BE2C (cell line): ENCODE data around the gene GATA6.

Source experiments
- DNase-seq: peaks from one replicate; pipeline ENCODE4 v3.0.0-alpha.2; 2020
- H3K27me3 ChIP-seq: fragments of 250-450 bp; sonication (Bioruptor Pico); 2 replicates; pipeline ENCODE4 v1.5.1; 2020; ENCODE audit warnings: mild to moderate bottlenecking
- H3K36me3 ChIP-seq: fragments of 250-450 bp; sonication (Bioruptor Pico); 2 replicates; pipeline ENCODE4 v1.5.1; 2020; ENCODE audit warnings: mild to moderate bottlenecking
- H3K4me1 ChIP-seq: fragments of 250-450 bp; sonication (Bioruptor Pico); 2 replicates; pipeline ENCODE4 v1.5.1; 2020
- H3K4me3 ChIP-seq: 2 replicates; pipeline ENCODE4 v1.5.1; 2011; ENCODE audit warnings: low read depth, low read length
- H3K9me3 ChIP-seq: fragments of 250-450 bp; sonication (Bioruptor Pico); 2 replicates; pipeline ENCODE4 v1.5.1; 2020
- TF ChIP-seq, protein P1 (sequence below): IDR thresholded peaks from 2 replicates; pipeline ENCODE4 v1.5.1; 2012; ENCODE audit warnings: mild to moderate bottlenecking, low read depth, low read length

GATA6 gene

GRCh38 chr18:22172594-22173049 is 3.2 kb downstream of the GATA6 start:
- Histone ChIP-seq H3K27me3 (peaks cover 38% of the 10 kb centered on the region), H3K4me1 (no peaks in the 10 kb centered on the region), H3K9me3 (no peaks in the 10 kb centered on the region), H3K4me3 (no peak overlapping the region), H3K36me3 (no peaks in the 10 kb centered on the region)
- TF ChIP-seq, protein P1, sequence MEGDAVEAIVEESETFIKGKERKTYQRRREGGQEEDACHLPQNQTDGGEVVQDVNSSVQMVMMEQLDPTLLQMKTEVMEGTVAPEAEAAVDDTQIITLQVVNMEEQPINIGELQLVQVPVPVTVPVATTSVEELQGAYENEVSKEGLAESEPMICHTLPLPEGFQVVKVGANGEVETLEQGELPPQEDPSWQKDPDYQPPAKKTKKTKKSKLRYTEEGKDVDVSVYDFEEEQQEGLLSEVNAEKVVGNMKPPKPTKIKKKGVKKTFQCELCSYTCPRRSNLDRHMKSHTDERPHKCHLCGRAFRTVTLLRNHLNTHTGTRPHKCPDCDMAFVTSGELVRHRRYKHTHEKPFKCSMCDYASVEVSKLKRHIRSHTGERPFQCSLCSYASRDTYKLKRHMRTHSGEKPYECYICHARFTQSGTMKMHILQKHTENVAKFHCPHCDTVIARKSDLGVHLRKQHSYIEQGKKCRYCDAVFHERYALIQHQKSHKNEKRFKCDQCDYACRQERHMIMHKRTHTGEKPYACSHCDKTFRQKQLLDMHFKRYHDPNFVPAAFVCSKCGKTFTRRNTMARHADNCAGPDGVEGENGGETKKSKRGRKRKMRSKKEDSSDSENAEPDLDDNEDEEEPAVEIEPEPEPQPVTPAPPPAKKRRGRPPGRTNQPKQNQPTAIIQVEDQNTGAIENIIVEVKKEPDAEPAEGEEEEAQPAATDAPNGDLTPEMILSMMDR = no peak
- no peak for DNase-seq

GRCh38 chr18:22173221-22173927 is 4.0 kb downstream of the GATA6 start:
- peaks cover 32% of the 10 kb centered on the region for H3K27me3 ChIP-seq
- no peaks in the 10 kb centered on the region for H3K4me1 ChIP-seq
- TF ChIP-seq, protein P1 = no peak
- H3K4me3 ChIP-seq = no peak overlapping the region
- no peaks in the 10 kb centered on the region for H3K9me3 ChIP-seq
- H3K36me3 ChIP-seq = no peaks in the 10 kb centered on the region
- no peak for DNase-seq

GRCh38 chr18:22173928-22174301 is 4.5 kb downstream of the GATA6 start:
- TF ChIP-seq, protein P1 = no peak
- H3K27me3 ChIP-seq = peaks cover 28% of the 10 kb centered on the region
- H3K4me1 ChIP-seq = no peaks in the 10 kb centered on the region
- no peaks in the 10 kb centered on the region for H3K9me3 ChIP-seq
- H3K4me3 ChIP-seq = no peak overlapping the region
- no peak for DNase-seq
- H3K36me3 ChIP-seq = no peaks in the 10 kb centered on the region

- Histone ChIP-seq H3K9me3 (no peaks in the 10 kb centered on the region), H3K4me1 (no peaks in the 10 kb centered on the region), H3K36me3 (no peaks in the 10 kb centered on the region), H3K4me3 (no peak overlapping the region), H3K27me3 (peaks cover 28% of the 10 kb centered on the region)
- DNase-seq = no peak
- TF ChIP-seq, protein P1 = no peak
Observed at GRCh38 chr18:22174341-22175145, 5.2 kb downstream of the GATA6 start.

DNA sequence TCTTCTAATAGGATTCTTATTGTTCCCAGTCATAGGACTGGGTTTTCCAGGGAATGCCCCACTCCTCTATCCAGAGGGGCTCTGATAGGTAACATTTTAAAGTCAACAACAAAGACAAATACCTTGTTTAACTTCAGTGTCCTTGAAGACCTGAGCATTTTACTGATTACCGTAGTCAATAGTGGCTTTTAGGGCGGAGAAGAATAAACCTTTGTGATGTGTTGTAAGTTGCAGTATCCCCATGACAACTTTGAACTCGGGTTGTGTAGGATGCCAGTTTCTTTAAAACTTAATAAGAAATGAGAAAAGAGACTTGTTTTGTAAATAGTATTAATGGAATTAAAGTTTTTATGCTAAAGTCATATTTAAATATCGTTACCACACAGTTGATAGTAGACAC is 6.0 kb downstream of the GATA6 start:
- no peaks in the 10 kb centered on the region for H3K9me3 ChIP-seq
- peaks cover 25% of the 10 kb centered on the region for H3K27me3 ChIP-seq
- H3K4me1 ChIP-seq = no peaks in the 10 kb centered on the region
- no peak for DNase-seq
- H3K4me3 ChIP-seq = no peak overlapping the region
- TF ChIP-seq, protein P1 = no peak
- no peaks in the 10 kb centered on the region for H3K36me3 ChIP-seq
